Measurements from ENCODE around the gene COG7. TPM values are rescaled to one million over a fixed set of nuclear protein-coding genes. Genes with fewer than 3 reads are reported as not detected.
A peak's percentile ranks its signal among the peaks of the same experiment; 100 is the strongest.
"Not testable (repeated sequence)": the region's sequence is repeated elsewhere in the genome, so short reads cannot be mapped to it uniquely, and the experiment has no call there.

The COG7 gene
- total RNA-seq, 1 donor from 2014 or later, result 7.1 TPM

GRCh38 chr16:23448392-23448791, 4.6 kb downstream of the COG7 start:
- DNase-seq (ENCODE audit: low read depth) (peak; percentile 58), FAIRE-seq (no peak)
- no peak for TF ChIP-seq CTCF (IDR thresholded peaks at IDR 0.05; ENCODE audit: insufficient read depth, low read length, severe bottlenecking)
- H3K27me3 ChIP-seq (ENCODE audit: control insufficient read depth, insufficient read depth, low read length), result no peaks in the 10 kb centered on the region
- peaks cover 1% of the 10 kb centered on the region for H3K36me3 ChIP-seq (ENCODE audit: control insufficient read depth, insufficient read depth, low read length)
- no peak overlapping the region for H3K4me3 ChIP-seq (ENCODE audit: low read depth, low read length)

- not testable (repeated sequence) for DNase-seq (ENCODE audit: low read depth); FAIRE-seq; H3K36me3 ChIP-seq (ENCODE audit: control insufficient read depth, insufficient read depth, low read length); H3K4me3 ChIP-seq (ENCODE audit: low read depth, low read length); H3K27me3 ChIP-seq (ENCODE audit: control insufficient read depth, insufficient read depth, low read length)
These were observed 15.4 kb downstream of the COG7 start for GRCh38 chr16:23437542-23437941.

GRCh38 chr16:23436951-23437350, 16.0 kb downstream of the COG7 start:
- H3K4me3 ChIP-seq (ENCODE audit: low read depth, low read length), result no peak overlapping the region
- H3K36me3 ChIP-seq (ENCODE audit: control insufficient read depth, insufficient read depth, low read length), result peaks cover 6% of the 10 kb centered on the region
- DNase-seq (ENCODE audit: low read depth) (no peak), FAIRE-seq (no peak)
- no peaks in the 10 kb centered on the region for H3K27me3 ChIP-seq (ENCODE audit: control insufficient read depth, insufficient read depth, low read length)
- TF ChIP-seq CTCF (IDR thresholded peaks at IDR 0.05; ENCODE audit: insufficient read depth, low read length, severe bottlenecking), result no peak

GRCh38 chr16:23435500-23435899, 17.5 kb downstream of the COG7 start:
- DNase-seq (ENCODE audit: low read depth) (peak; percentile 54), FAIRE-seq (no peak)
- no peaks in the 10 kb centered on the region for H3K27me3 ChIP-seq (ENCODE audit: control insufficient read depth, insufficient read depth, low read length)
- H3K36me3 ChIP-seq (ENCODE audit: control insufficient read depth, insufficient read depth, low read length), result peaks cover 7% of the 10 kb centered on the region
- TF ChIP-seq CTCF (IDR thresholded peaks at IDR 0.05; ENCODE audit: insufficient read depth, low read length, severe bottlenecking), result peak; percentile 89
- H3K4me3 ChIP-seq (ENCODE audit: low read depth, low read length), result no peak overlapping the region

GRCh38 chr16:23434380-23434779, 18.6 kb downstream of the COG7 start:
- no peak for FAIRE-seq
- H3K4me3 ChIP-seq (ENCODE audit: low read depth, low read length), result no peak overlapping the region
- peaks cover 7% of the 10 kb centered on the region for H3K36me3 ChIP-seq (ENCODE audit: control insufficient read depth, insufficient read depth, low read length)
- peak; percentile 70 for TF ChIP-seq CTCF (IDR thresholded peaks at IDR 0.05; ENCODE audit: insufficient read depth, low read length, severe bottlenecking)
- DNase-seq (ENCODE audit: low read depth), result peak; percentile 65
- no peaks in the 10 kb centered on the region for H3K27me3 ChIP-seq (ENCODE audit: control insufficient read depth, insufficient read depth, low read length)

GRCh38 chr16:23433261-23433920, 19.6 kb downstream of the COG7 start:
- H3K4me3 ChIP-seq (ENCODE audit: low read depth, low read length), result no peak overlapping the region
- FAIRE-seq (peak; percentile 23), DNase-seq (ENCODE audit: low read depth) (no peak)
- no peaks in the 10 kb centered on the region for H3K27me3 ChIP-seq (ENCODE audit: control insufficient read depth, insufficient read depth, low read length)
- peaks cover 7% of the 10 kb centered on the region for H3K36me3 ChIP-seq (ENCODE audit: control insufficient read depth, insufficient read depth, low read length)
- no peak for TF ChIP-seq CTCF (IDR thresholded peaks at IDR 0.05; ENCODE audit: insufficient read depth, low read length, severe bottlenecking)

Data from bronchial epithelial cell (primary cell).